BJ (cell line): ENCODE results near the gene GSX1. TPM values are rescaled to one million over a fixed set of nuclear protein-coding genes. Genes with fewer than 3 reads are reported as not detected.
A peak's percentile ranks its signal among the peaks of the same experiment; 100 is the strongest.

Experiments used
- CTCF ChIA-PET: fragments of 350-600 bp; formaldehyde crosslinking; extraction: SDS; loops from one replicate; lab custom pipeline; 2021; ENCODE audit warnings: antibody characterized with exemption, inconsistent platforms; lab: Yijun Ruan, JAX
- POLR2A ChIA-PET: fragments of 300-600 bp; sonication (Branson Sonifier 250); formaldehyde crosslinking; extraction: SDS; loops from one replicate; lab custom pipeline; 2021; ENCODE audit warnings: antibody characterized with exemption; lab: Charles Lee
- DNase-seq: peaks from one replicate; pipeline ENCODE4 v3.0.0-alpha.2; 2011; ENCODE audit warnings: low read depth
- H3K27me3 ChIP-seq: 2 replicates; pipeline ENCODE4 v1.6.0; 2011; ENCODE audit warnings: low read length; ENCODE audit not compliant: control insufficient read depth, insufficient read depth
- H3K36me3 ChIP-seq: 2 replicates; pipeline ENCODE4 v1.5.1; 2011; ENCODE audit warnings: low read length; ENCODE audit not compliant: control insufficient read depth, insufficient read depth
- H3K4me3 ChIP-seq: 2 replicates; pipeline ENCODE4 v1.5.1; 2011; ENCODE audit warnings: low read depth, mild to moderate bottlenecking, control low read depth, low read length
- polyA plus RNA-seq: library from polyadenylated mRNA; depleted of rRNA; stranded (reverse); fragments of >200 nt; gene quantifications from 2 replicates; pipeline ENCODE4 v1.2.3, GENCODE V29; 2011
- TF ChIP-seq, protein P1 (sequence below): IDR thresholded peaks from 2 replicates; pipeline ENCODE4 v1.5.1; 2011; ENCODE audit warnings: low read depth, mild to moderate bottlenecking, control low read depth, inconsistent platforms, low read length, moderate library complexity; ENCODE audit not compliant: insufficient read depth

GSX1 gene
- polyA plus RNA-seq, 1 experiment = not detected

DNA sequence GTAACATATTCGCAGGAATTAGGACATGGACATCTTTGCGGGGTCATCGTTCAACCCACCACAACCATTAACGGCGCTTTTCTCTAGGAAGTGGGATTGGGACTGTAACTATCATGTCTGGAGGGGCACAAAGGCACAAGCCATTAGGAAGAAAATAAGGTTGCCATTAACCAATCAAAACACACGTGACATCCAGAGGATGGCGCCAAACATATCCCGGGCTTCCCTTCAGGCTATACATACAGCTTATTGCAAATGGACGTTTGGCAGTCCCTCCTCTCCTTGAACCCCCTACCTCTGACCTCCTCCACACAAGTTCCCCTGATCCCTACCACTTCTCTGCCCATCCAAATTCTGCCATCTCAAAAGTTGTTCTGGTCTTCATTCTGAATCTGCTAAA is 26.6 kb upstream of the GSX1 start:
- H3K4me3 ChIP-seq = no peak overlapping the region
- DNase-seq = no peak
- ChIA-PET CTCF (no interaction called here), POLR2A (no interaction called here)
- H3K27me3 ChIP-seq = peaks cover 4% of the 10 kb centered on the region; the same call in 1 of the 2 replicates
- TF ChIP-seq, protein P1, sequence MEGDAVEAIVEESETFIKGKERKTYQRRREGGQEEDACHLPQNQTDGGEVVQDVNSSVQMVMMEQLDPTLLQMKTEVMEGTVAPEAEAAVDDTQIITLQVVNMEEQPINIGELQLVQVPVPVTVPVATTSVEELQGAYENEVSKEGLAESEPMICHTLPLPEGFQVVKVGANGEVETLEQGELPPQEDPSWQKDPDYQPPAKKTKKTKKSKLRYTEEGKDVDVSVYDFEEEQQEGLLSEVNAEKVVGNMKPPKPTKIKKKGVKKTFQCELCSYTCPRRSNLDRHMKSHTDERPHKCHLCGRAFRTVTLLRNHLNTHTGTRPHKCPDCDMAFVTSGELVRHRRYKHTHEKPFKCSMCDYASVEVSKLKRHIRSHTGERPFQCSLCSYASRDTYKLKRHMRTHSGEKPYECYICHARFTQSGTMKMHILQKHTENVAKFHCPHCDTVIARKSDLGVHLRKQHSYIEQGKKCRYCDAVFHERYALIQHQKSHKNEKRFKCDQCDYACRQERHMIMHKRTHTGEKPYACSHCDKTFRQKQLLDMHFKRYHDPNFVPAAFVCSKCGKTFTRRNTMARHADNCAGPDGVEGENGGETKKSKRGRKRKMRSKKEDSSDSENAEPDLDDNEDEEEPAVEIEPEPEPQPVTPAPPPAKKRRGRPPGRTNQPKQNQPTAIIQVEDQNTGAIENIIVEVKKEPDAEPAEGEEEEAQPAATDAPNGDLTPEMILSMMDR = no peak
- no peaks in the 10 kb centered on the region for H3K36me3 ChIP-seq

DNA sequence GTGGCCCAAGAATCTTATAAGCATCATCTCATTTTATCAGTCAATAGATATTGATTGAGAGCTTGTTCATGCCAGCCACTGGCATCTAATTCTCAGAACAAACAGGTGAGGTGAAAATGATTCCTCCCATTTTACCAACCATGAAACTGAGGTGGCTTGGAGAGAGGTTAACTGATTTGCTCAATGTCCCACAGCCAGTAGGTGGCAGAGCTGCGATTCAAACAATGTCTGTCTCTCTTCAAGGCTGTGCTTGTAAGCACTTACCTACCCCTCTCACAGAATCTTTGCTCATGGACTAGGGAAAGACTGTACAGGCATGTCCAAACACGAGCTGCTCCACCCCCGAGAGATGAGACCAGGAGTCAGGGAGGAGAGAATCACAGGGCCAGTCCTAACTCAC is 21.5 kb upstream of the GSX1 start:
- ChIA-PET POLR2A (no interaction called here), CTCF (interaction anchor here (0.8 to 2.7 kb wide), 4 partner anchors 8 to 56 kb away, joined by 3 to 10 read pairs (median 3); no protein-coding TSS in a partner anchor)
- TF ChIP-seq, protein P1 = peak; percentile 49
- no peak overlapping the region for H3K4me3 ChIP-seq
- H3K27me3 ChIP-seq = peaks cover 5% of the 10 kb centered on the region; the same call in 1 of the 2 replicates
- no peaks in the 10 kb centered on the region for H3K36me3 ChIP-seq
- no peak for DNase-seq

DNA sequence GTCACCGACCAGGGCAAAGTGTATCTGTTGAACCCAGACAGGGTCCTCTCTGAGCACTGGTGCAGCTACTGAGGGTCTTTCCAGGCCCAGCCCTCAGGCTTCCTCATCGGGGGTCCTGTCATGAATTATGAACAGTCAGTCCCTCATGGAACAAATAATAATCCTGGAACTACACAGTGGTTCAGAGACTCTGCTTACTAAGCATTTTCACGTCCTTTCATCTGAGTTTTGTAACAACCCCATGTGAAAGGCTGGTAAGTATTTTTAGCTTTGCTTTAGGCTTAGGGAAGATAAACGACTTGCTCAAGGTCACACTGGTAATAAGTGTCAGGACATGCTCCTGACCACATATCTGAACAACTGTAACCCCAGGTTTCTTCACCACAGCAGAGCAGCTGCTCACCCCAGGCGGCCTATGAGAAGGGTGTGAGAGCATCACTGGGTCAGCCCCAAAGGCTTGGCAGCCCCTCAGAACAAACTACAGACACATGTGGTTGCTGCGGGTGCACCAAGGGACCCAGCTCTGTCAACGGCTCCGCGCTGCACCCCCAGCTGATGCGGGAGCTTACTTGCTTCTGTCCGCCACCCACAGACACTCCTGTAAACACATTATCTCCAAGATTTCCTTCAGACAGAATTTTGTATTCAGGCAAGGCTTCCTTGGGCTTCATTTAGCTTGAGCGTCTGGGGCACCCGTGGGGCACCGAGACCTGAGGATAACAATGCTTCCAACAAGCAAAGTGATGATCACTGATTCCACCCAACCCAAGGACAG is 19.4 kb upstream of the GSX1 start:
- TF ChIP-seq, protein P1 = no peak
- CTCF ChIA-PET = interaction anchor here (1.0 to 2.4 kb wide), 4 partner anchors 8 to 53 kb away, joined by 3 to 7 read pairs (median 4); no protein-coding TSS in a partner anchor
- H3K36me3 ChIP-seq = no peaks in the 10 kb centered on the region
- peaks cover 5% of the 10 kb centered on the region; the same call in 1 of the 2 replicates for H3K27me3 ChIP-seq
- POLR2A ChIA-PET = no interaction called here
- DNase-seq = no peak
- H3K4me3 ChIP-seq = no peak overlapping the region

DNA sequence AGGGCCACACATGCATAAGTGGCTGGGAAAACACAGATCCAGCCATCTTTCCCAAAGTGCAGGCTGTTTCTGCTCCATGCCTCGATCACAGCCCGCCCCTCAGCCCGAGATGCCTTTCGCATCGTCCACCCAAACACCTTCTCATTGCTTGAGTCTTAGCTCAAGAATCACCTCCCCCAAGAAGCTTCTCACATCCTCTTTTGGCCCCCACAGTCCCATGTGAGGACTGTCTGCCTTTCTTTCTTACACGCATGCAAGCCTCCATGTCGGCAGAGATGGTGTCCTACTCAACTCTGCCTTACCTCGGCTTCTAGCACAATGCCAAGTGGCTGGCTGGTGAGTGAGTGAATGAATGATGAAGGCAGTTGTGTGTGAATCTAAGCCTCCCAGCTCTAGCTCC is 18.1 kb upstream of the GSX1 start:
- Histone ChIP-seq H3K4me3 (no peak overlapping the region), H3K36me3 (no peaks in the 10 kb centered on the region), H3K27me3 (peaks cover 8% of the 10 kb centered on the region; the same call in 1 of the 2 replicates)
- CTCF ChIA-PET = interaction anchor here (2.4 kb wide), 1 partner anchor 52 kb away, joined by 7 read pairs; no protein-coding TSS in a partner anchor
- no peak for DNase-seq
- POLR2A ChIA-PET = no interaction called here
- TF ChIP-seq, protein P1 = no peak

DNA sequence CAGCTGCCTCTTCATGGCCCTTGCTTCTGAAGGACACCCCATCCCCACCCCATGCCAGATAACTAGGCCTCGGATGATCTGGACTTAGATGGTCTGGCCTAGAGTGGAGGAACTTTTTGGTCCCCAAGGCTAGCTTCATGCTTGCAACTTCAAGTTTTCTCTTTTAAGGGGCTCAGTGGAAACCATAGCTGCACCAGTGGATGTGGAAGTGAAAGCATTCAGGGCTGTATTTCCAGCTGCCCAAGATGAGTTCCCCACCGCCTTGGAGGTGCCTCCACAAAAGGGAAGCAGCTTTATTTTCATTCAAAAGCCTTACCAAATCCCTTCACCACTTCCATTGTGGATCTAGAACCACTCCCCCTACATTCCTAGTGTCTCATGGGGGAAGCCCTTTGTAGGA is 17.6 kb upstream of the GSX1 start:
- TF ChIP-seq, protein P1 = no peak
- H3K36me3 ChIP-seq = no peaks in the 10 kb centered on the region
- no peak for DNase-seq
- peaks cover 8% of the 10 kb centered on the region; the same call in 1 of the 2 replicates for H3K27me3 ChIP-seq
- H3K4me3 ChIP-seq = no peak overlapping the region
- CTCF ChIA-PET = interaction anchor here (2.4 kb wide), 1 partner anchor 52 kb away, joined by 7 read pairs; no protein-coding TSS in a partner anchor
- POLR2A ChIA-PET = no interaction called here
